NT2/D1 (cell line): ENCODE data around the gene KDM2A.

ENCODE experiments used
- SUZ12 ChIP-seq: IDR thresholded peaks from 2 replicates; pipeline ENCODE4 v1.6.1; 2011; ENCODE audit not compliant: insufficient read length, insufficient read depth; ENCODE audit errors: extremely low read depth
- YY1 ChIP-seq: IDR thresholded peaks from 2 replicates; pipeline ENCODE4 v1.6.1; 2011; ENCODE audit not compliant: insufficient read length, insufficient read depth
- ZNF274 ChIP-seq: IDR thresholded peaks from 2 replicates; pipeline ENCODE4 v1.6.1; 2011; ENCODE audit warnings: mild to moderate bottlenecking, low read depth, low read length

GRCh38 chr11:67202028-67202427, 83.0 kb downstream of the KDM2A start:
- TF ChIP-seq YY1 (no peak), ZNF274 (no peak), SUZ12 (no peak)
